ENCODE measurements around the gene POR. TPM values are rescaled to one million over a fixed set of nuclear protein-coding genes. Genes with fewer than 3 reads are reported as not detected.

Gene POR
- total and polyA plus RNA-seq, 12 donors: 37.3 to 203 (median 65.5) TPM

DNA sequence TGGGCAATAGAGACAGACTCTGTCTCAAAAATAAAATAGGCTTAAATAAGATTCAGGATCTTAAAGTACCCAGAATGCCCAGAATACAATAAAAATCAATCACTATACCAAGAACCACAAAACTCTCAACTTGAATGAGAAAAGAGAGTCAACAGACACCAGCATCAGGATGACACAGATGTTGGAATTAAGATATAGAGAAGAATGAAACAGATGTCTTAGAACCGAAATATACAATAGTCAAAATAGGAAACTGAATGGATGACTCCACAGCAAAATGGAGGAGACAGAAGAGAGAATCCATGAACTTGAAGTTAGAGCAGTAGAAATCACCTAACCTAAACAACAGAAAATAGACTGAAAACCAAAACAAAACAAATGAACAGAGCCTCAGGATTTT is 29.6 kb downstream of the POR start:
- WGBS, 2 donors: 96 to 100% methylated on average over 1 of the region's 1 CpG
- ATAC-seq (no peak), DNase-seq (no peak)
- Histone ChIP-seq H3K36me3 (peaks cover 0 to 23% (median 0%) of the 10 kb centered on the region in 9 donors), H3K4me1 (peaks cover 0 to 44% (median 16%) of the 10 kb centered on the region in 9 donors), H3K4me3 (no peak overlapping the region), H3K9me3 (no peaks in the 10 kb centered on the region), H3K27ac (peak overlapping the region in 4 of 10 donors; percentile 29 to 73 (median 40)), H3K27me3 (no peaks in the 10 kb centered on the region)
- intact Hi-C loops (cut with DNase I): no loop called here
- no peak for TF ChIP-seq CTCF (IDR thresholded peaks at IDR 0.05)

DNA sequence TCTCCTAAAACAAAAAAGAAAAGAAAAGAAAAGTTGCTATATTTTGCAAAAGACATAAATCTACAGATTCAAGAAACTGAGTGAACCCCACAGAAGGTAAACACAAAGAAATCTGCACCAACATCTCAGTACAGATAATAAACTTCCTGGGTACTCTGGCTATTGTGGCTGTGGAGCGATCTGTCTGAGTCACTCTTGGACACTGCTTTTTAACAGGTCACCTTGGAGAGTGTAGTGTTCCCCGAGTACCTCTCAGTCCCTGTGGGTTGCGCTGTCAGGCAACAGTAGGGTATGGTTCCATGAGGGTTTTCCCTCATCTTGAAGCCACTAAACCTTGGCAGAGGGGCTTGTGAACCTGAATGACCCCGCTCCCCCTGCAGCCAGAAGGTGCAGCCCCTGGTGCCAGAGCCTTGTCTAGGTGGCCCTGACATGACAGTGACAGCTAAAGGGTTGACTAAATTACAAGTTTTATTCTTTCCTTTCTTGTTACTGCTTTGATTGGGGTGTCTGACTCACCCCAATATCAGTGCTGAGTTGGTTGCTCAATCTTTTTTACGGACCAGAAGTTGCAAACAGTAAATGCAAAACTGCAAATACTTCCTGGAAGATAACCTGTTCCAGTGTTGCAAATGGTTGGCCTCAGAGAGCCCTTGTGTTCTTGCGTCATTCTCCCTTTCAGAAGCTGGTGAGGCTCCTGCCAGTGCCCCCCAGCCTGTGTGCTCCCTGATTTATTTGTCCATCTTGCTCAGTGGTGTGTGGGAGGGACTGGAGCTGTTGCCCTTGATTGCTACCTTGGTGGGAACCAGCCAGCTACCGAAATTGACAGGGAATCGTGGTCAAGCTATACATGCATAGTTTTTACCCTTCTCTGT is 30.6 kb downstream of the POR start:
- H3K9me3 ChIP-seq: no peaks in the 10 kb centered on the region
- no peak overlapping the region for H3K4me3 ChIP-seq
- no peaks in the 10 kb centered on the region for H3K27me3 ChIP-seq
- DNase-seq (no peak), ATAC-seq (peak; percentile 74 to 89 (median 82))
- peak in 6 of 9 donors; percentile 17 to 48 (median 35) for TF ChIP-seq CTCF (IDR thresholded peaks at IDR 0.05)
- H3K36me3 ChIP-seq: peaks cover 0 to 21% (median 0%) of the 10 kb centered on the region in 9 donors
- peak overlapping the region in 9 of 10 donors; percentile 12 to 73 (median 49) for H3K27ac ChIP-seq
- intact Hi-C loops (cut with DNase I): loop anchor here in 2 of 10 donors (5.0 kb wide), 1 partner anchor 42 kb away; no protein-coding TSS in a partner anchor
- peaks cover 0 to 54% (median 17%) of the 10 kb centered on the region in 9 donors for H3K4me1 ChIP-seq
- 68 to 75% methylated on average over 8 of the region's 8 CpGs for WGBS, 2 donors

- peak overlapping the region in 7 of 10 donors; percentile 12 to 73 (median 40) for H3K27ac ChIP-seq
- peaks cover 0 to 13% (median 0%) of the 10 kb centered on the region in 9 donors for H3K36me3 ChIP-seq
- no peak overlapping the region for H3K4me3 ChIP-seq
- H3K27me3 ChIP-seq: no peaks in the 10 kb centered on the region
- DNase-seq (no peak), ATAC-seq (no peak)
- 83 to 84% methylated on average over 8 of the region's 8 CpGs for WGBS, 2 donors
- H3K9me3 ChIP-seq: no peaks in the 10 kb centered on the region
- TF ChIP-seq CTCF (IDR thresholded peaks at IDR 0.05): no peak
- intact Hi-C loops (cut with DNase I): loop anchor here in 2 of 10 donors (5.0 kb wide), 1 partner anchor 41 kb away; no protein-coding TSS in a partner anchor
- H3K4me1 ChIP-seq: peaks cover 0 to 62% (median 25%) of the 10 kb centered on the region in 9 donors
These were observed 31.4 kb downstream of the POR start for GRCh38 chr7:75946207-75946855.

- H3K9me3 ChIP-seq: no peaks in the 10 kb centered on the region
- intact Hi-C loops (cut with DNase I): loop anchor here in 3 of 10 donors (2.0 to 5.0 kb wide), 2 partner anchors 19 to 39 kb away; no protein-coding TSS in a partner anchor
- DNase-seq (no peak), ATAC-seq (no peak)
- H3K27me3 ChIP-seq: no peaks in the 10 kb centered on the region
- WGBS, 2 donors: 55 to 72% methylated on average over 9 of the region's 9 CpGs
- H3K4me1 ChIP-seq: peaks cover 0 to 64% (median 27%) of the 10 kb centered on the region in 9 donors
- H3K4me3 ChIP-seq: no peak overlapping the region
- no peak for TF ChIP-seq CTCF (IDR thresholded peaks at IDR 0.05)
- H3K36me3 ChIP-seq: peaks cover 0 to 13% (median 0%) of the 10 kb centered on the region in 9 donors
- H3K27ac ChIP-seq: peak overlapping the region in 3 of 10 donors; percentile 2 to 74 (median 26)
These were observed 33.2 kb downstream of the POR start for GRCh38 chr7:75948179-75948578.
